ENCODE results near the gene RBMX. TPM values are rescaled to one million over a fixed set of nuclear protein-coding genes. Genes with fewer than 3 reads are reported as not detected.

RBMX gene
- total and polyA plus RNA-seq, 2 experiments from 2014 or later: 337 to 601 TPM

- TF ChIP-seq STAT1 (IDR thresholded peaks at IDR 0.05; ENCODE audit: unreplicated experiment): no peak
- no peak for TF ChIP-seq ZNF331 (CRISPR knock-in tag; IDR thresholded peaks at IDR 0.05; ENCODE audit: low read depth)
- TF ChIP-seq CTCF (conservative IDR thresholded peaks at IDR 0.05; ENCODE audit: low read depth in 2 of 2): no peak
- no peak for TF ChIP-seq POLR2AphosphoS5 (IDR thresholded peaks at IDR 0.05; ENCODE audit: low read depth)
- TF ChIP-seq REST (IDR thresholded peaks at IDR 0.05; ENCODE audit: unreplicated experiment): no peak
- TF ChIP-seq EZH2 (IDR thresholded peaks at IDR 0.05; ENCODE audit: low read depth, unreplicated experiment): no peak
Observed at GRCh38 chrX:136856551-136856950, 24.0 kb downstream of the RBMX start (continued).

- Mint-ChIP-seq H3K9me3 (no peaks in the 10 kb centered on the region), H3K27ac (no peak overlapping the region), H3K36me3 (ENCODE audit: low read depth) (peaks cover 48% of the 10 kb centered on the region), H3K27me3 (ENCODE audit: insufficient read depth, low read depth, poor library complexity) (peaks cover 2% of the 10 kb centered on the region), H3K4me3 (no peak overlapping the region), H3K4me1 (no peaks in the 10 kb centered on the region)
- Histone ChIP-seq H3K27me3 (ENCODE audit: insufficient read depth) (no peaks in the 10 kb centered on the region), H3F3A (replicated peaks; ENCODE audit: low read depth) (no peaks in the 10 kb centered on the region), H3K36me3 (ENCODE audit: insufficient read depth) (no peaks in the 10 kb centered on the region), H4K20me1 (replicated peaks; ENCODE audit: insufficient read depth) (no peaks in the 10 kb centered on the region; the same call in 1 of the 2 replicates), H3K4me3 (no peak overlapping the region), H3K27ac (ENCODE audit: low read depth) (no peak overlapping the region), H3K4me2 (no peak overlapping the region), H3K79me2 (replicated peaks; ENCODE audit: insufficient read depth) (no peaks in the 10 kb centered on the region), H2AFZ (no peak overlapping the region), H3K9me2 (ENCODE audit: insufficient read depth) (no peaks in the 10 kb centered on the region), H3K4me1 (ENCODE audit: insufficient read depth) (no peaks in the 10 kb centered on the region)
- no peak for DNase-seq (ENCODE audit: low spot score)
- ATAC-seq: no peak
- no peak for TF ChIP-seq ZNF114 (CRISPR knock-in tag; IDR thresholded peaks at IDR 0.05)
- TF ChIP-seq EZH2phosphoT487 (IDR thresholded peaks at IDR 0.05; ENCODE audit: unreplicated experiment): no peak
- no peak for TF ChIP-seq CTCF (conservative IDR thresholded peaks at IDR 0.05; ENCODE audit: low read depth in 2 of 2)
- TF ChIP-seq POLR2AphosphoS5 (IDR thresholded peaks at IDR 0.05; ENCODE audit: low read depth): no peak
- TF ChIP-seq CREB1 (CRISPR knock-in tag; IDR thresholded peaks at IDR 0.05; ENCODE audit: low read depth): no peak
- TF ChIP-seq ETS1 (IDR thresholded peaks at IDR 0.05): no peak
- no peak for TF ChIP-seq NANOG (IDR thresholded peaks at IDR 0.05; ENCODE audit: borderline replicate concordance)
- no peak for TF ChIP-seq JUNB (IDR thresholded peaks at IDR 0.05; ENCODE audit: unreplicated experiment)
- TF ChIP-seq STAT1 (IDR thresholded peaks at IDR 0.05; ENCODE audit: unreplicated experiment): no peak
Observed at GRCh38 chrX:136856050-136856449, 24.5 kb downstream of the RBMX start.
